22Rv1 (cell line): ENCODE data around the gene COX10.

Experiments
- ZFX ChIP-seq: fragments of 450-650 bp; IDR thresholded peaks from 2 replicates; pipeline ENCODE4 v1.6.1; 2017; ENCODE audit warnings: antibody characterized with exemption, borderline replicate concordance
- TF ChIP-seq, protein P1 (sequence below): fragments of 450-650 bp; IDR thresholded peaks from 2 replicates; pipeline ENCODE4 v1.5.1; 2017; ENCODE audit warnings: mild to moderate bottlenecking

DNA sequence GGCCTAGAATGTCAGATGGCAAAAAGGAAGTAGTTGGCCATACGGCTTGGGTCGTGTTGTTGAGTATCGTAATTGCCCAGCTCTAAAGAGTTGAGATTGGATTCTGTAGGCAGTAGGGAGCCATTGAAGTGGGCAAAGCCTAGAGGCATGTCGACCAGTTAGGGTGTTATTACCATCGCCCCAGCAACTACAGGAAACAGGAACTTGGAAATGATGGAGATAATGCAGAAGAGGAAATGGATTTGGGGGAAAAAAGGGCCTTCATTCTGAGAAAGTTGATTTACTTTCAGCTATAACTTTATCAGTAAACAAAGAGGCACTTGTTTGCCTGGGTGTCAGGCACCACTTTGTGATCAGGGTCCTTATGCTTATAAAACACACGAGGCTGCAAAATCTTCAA is 52.6 kb downstream of the COX10 start:
- TF ChIP-seq, protein P1, sequence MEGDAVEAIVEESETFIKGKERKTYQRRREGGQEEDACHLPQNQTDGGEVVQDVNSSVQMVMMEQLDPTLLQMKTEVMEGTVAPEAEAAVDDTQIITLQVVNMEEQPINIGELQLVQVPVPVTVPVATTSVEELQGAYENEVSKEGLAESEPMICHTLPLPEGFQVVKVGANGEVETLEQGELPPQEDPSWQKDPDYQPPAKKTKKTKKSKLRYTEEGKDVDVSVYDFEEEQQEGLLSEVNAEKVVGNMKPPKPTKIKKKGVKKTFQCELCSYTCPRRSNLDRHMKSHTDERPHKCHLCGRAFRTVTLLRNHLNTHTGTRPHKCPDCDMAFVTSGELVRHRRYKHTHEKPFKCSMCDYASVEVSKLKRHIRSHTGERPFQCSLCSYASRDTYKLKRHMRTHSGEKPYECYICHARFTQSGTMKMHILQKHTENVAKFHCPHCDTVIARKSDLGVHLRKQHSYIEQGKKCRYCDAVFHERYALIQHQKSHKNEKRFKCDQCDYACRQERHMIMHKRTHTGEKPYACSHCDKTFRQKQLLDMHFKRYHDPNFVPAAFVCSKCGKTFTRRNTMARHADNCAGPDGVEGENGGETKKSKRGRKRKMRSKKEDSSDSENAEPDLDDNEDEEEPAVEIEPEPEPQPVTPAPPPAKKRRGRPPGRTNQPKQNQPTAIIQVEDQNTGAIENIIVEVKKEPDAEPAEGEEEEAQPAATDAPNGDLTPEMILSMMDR, result no peak
- TF ChIP-seq ZFX, result no peak
